Psoas muscle (tissue), 8 donors: ENCODE measurements around the gene CCDC8. TPM values are rescaled to one million over a fixed set of nuclear protein-coding genes. Genes with fewer than 3 reads are reported as not detected.

Experiments
- ATAC-seq, 4 donors: fragments of 200-7000 bp; cut with Tn5 transposase; one replicate each; pipeline ENCODE4 v1.9.1; 2020; ENCODE audit warnings: moderate library complexity in 3 of 4, mild to moderate bottlenecking in 2 of 4
- DNase-seq, 2 donors: peaks; one replicate each; pipeline ENCODE4 v3.0.0-alpha.2; 2020
- H3K27ac ChIP-seq: fragments of 200-600 bp; one replicate; pipeline ENCODE4 v1.8.0; 2022
- H3K27me3 ChIP-seq, 3 donors: fragments of 200-600 bp in 1 of 3; one replicate each; pipeline versions ENCODE4 v1.6.1 to v1.8.0; 2013 to 2022; ENCODE audit warnings: low read length in 2 of 3, mild to moderate bottlenecking in 2 of 3, moderate library complexity in 1 of 3; ENCODE audit not compliant: insufficient read depth in 3 of 3
- H3K36me3 ChIP-seq, 2 donors: fragments of 200-600 bp in 1 of 2; one replicate each; pipeline versions ENCODE4 v1.6.1 to v1.8.0; 2013 to 2022; ENCODE audit warnings: low read depth in 1 of 2, mild to moderate bottlenecking in 1 of 2, moderate library complexity in 1 of 2; ENCODE audit not compliant: insufficient read depth in 1 of 2
- H3K4me1 ChIP-seq: fragments of 200-600 bp; one replicate; pipeline ENCODE4 v1.8.0; 2022
- H3K4me3 ChIP-seq: fragments of 200-600 bp; one replicate; pipeline ENCODE4 v1.8.0; 2022; ENCODE audit warnings: mild to moderate bottlenecking
- H3K9me3 ChIP-seq: fragments of 200-600 bp; one replicate; pipeline ENCODE4 v1.8.0; 2022
- CTCF ChIP-seq: fragments of 200-600 bp; IDR thresholded peaks from one replicate; pipeline ENCODE4 v1.8.0; 2022; ENCODE audit warnings: antibody characterized with exemption
- WGBS, 3 donors: extraction: QIAGEN DNeasy Blood & Tissue Kit; methylation state at CpG; one replicate each; pipeline versions ENCODE4 v1.1.6 to v1.1.7; 2013; 5-methylcytosine and 5-hydroxymethylcytosine counted together
- intact Hi-C, 2 donors: fragments of 100-400 bp; cut with DNase I; formaldehyde crosslinking; loops; one replicate each; pipeline versions ENCODE4 v1.11.0 to v1.14.2; 2022
- polyA plus RNA-seq, 3 donors: library from polyadenylated mRNA; stranded (reverse); fragments of 200-250 nt; gene quantifications; one replicate each; pipeline ENCODE4 v1.2.3, GENCODE V29; 2013
- total RNA-seq, 4 donors: library from RNA; stranded (reverse); fragmentation: NEBNext Ultra II Directional in 2 of 4; extraction: Animal tissue kit (Norgen Biotek cat#: 25700) in 2 of 4; gene quantifications; one replicate each; pipeline versions ENCODE4 v1.2.1 to v1.2.4, GENCODE V29; 2021 to 2023
- donor health status: healthy with polysubstance abuse.
- donor health status: DM: no; HTN: no; CAD: no; lungs with moderate emphysema.
- donor health status: Bipolar disorder and iron deficiency.
- donor health status: healthy.
- donor health status: DM: yes; HTN: yes; CAD: no.
- donor health status: DM: no; HTN: no; CAD: no.
- donor health status: DM: no; HTN: no; CAD: no.
- donor health status: DM: yes; HTN: yes; CAD: no.

CCDC8 gene
- total and polyA plus RNA-seq, 7 donors: 0.51 to 7.0 (median 1.6) TPM

GRCh38 chr19:46372901-46373490, 40.4 kb downstream of the CCDC8 start:
- intact Hi-C loops: no loop called here
- ATAC-seq (no peak), DNase-seq (no peak)
- 69 to 80% (median 73%) methylated on average over 11 of the region's 11 CpGs for WGBS, 3 donors
- Histone ChIP-seq H3K36me3 (peaks cover 0 to 26% of the 10 kb centered on the region in 2 donors), H3K27ac (peak overlapping the region; percentile 75), H3K9me3 (no peaks in the 10 kb centered on the region), H3K4me1 (peaks cover 29% of the 10 kb centered on the region), H3K4me3 (no peak overlapping the region), H3K27me3 (no peaks in the 10 kb centered on the region)
- TF ChIP-seq CTCF: peak; percentile 7

DNA sequence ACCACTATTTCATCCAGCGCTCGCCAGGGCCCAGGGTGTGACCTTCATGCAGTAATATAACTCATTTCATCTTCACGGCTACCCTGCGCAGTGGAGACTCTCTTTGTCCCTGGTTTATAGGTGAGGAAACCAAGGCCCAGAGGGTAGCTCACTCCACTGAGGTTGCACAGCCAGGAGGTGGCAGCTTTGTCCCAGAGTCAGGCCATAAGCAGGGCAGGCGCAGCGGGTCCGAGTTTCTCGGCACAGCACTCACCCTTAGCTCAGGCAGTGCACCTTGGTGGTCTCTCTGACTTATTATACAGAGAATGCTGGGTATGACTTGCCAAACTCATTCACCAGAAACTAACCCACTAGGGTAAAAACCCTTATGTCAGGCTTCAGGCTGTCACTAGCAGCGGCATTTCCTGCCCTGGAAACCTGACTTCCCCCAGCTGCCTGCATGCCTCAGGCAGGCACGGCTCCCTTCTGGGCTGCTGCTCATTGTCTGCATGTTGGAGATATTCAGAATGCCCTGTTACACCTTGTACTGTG, 41.9 kb downstream of the CCDC8 start:
- H3K4me1 ChIP-seq: peaks cover 21% of the 10 kb centered on the region
- H3K36me3 ChIP-seq: peaks cover 0 to 28% of the 10 kb centered on the region in 2 donors
- intact Hi-C loops: no loop called here
- H3K27ac ChIP-seq: no peak overlapping the region
- no peak for TF ChIP-seq CTCF
- no peaks in the 10 kb centered on the region for H3K27me3 ChIP-seq
- H3K4me3 ChIP-seq: no peak overlapping the region
- WGBS, 3 donors: 75 to 79% (median 75%) methylated on average over 10 of the region's 10 CpGs
- DNase-seq (no peak), ATAC-seq (no peak)
- no peaks in the 10 kb centered on the region for H3K9me3 ChIP-seq

- intact Hi-C loops: no loop called here
- Histone ChIP-seq H3K9me3 (no peaks in the 10 kb centered on the region), H3K4me3 (no peak overlapping the region), H3K4me1 (peaks cover 21% of the 10 kb centered on the region), H3K27ac (no peak overlapping the region), H3K36me3 (peaks cover 0 to 30% of the 10 kb centered on the region in 2 donors), H3K27me3 (no peaks in the 10 kb centered on the region)
- TF ChIP-seq CTCF: no peak
- 78 to 87% (median 84%) methylated on average over 5 to 7 of the region's 7 CpGs for WGBS, 3 donors
- DNase-seq: no peak
- ATAC-seq: no peak
Observed at GRCh38 chr19:46369817-46370216, 43.5 kb downstream of the CCDC8 start.

GRCh38 chr19:46368116-46368515, 45.2 kb downstream of the CCDC8 start:
- 75 to 88% (median 76%) methylated on average over 7 of the region's 7 CpGs for WGBS, 3 donors
- H3K36me3 ChIP-seq: peaks cover 2 to 44% of the 10 kb centered on the region in 2 donors
- H3K4me3 ChIP-seq: no peak overlapping the region
- peaks cover 7% of the 10 kb centered on the region for H3K4me1 ChIP-seq
- no peak for TF ChIP-seq CTCF
- H3K27ac ChIP-seq: no peak overlapping the region
- no peak for ATAC-seq
- no peaks in the 10 kb centered on the region for H3K27me3 ChIP-seq
- DNase-seq: no peak
- no peaks in the 10 kb centered on the region for H3K9me3 ChIP-seq
- intact Hi-C loops: no loop called here

GRCh38 chr19:46367426-46367825, 45.9 kb downstream of the CCDC8 start:
- DNase-seq (no peak), ATAC-seq (no peak)
- intact Hi-C loops: no loop called here
- Histone ChIP-seq H3K4me3 (no peak overlapping the region), H3K9me3 (no peaks in the 10 kb centered on the region), H3K27ac (no peak overlapping the region), H3K4me1 (no peaks in the 10 kb centered on the region), H3K27me3 (no peaks in the 10 kb centered on the region), H3K36me3 (peaks cover 2 to 44% of the 10 kb centered on the region in 2 donors)
- WGBS, 3 donors: 78 to 88% (median 82%) methylated on average over 5 of the region's 5 CpGs
- no peak for TF ChIP-seq CTCF
